Small intestine (tissue), 7 donors: ENCODE results near the gene PAPPA. TPM values are rescaled to one million over a fixed set of nuclear protein-coding genes. Genes with fewer than 3 reads are reported as not detected.

Experiments used
- DNase-seq, 2 donors: peaks; one replicate each; pipeline versions ENCODE4 v3.0.0 to v3.0.0-alpha.2; 2013
- FAIRE-seq: peaks from 2 replicates; lab custom pipeline; 2012; peaks lifted over from hg19 to GRCh38; lab: Jason Lieb, UNC
- H3K27ac ChIP-seq, 3 donors: one replicate each; pipeline ENCODE4 v1.5.1; 2013; ENCODE audit warnings: low read length in 2 of 3, mild to moderate bottlenecking in 2 of 3, control low read depth in 1 of 3, inconsistent platforms in 1 of 3, low read depth in 1 of 3, moderate library complexity in 1 of 3
- H3K27me3 ChIP-seq, 3 donors: one replicate each; pipeline ENCODE4 v1.6.1; 2013; ENCODE audit warnings: low read length in 3 of 3, inconsistent platforms in 1 of 3; ENCODE audit not compliant: control insufficient read depth in 3 of 3, insufficient read depth in 3 of 3
- H3K36me3 ChIP-seq, 3 donors: one replicate each; pipeline ENCODE4 v1.6.1; 2013; ENCODE audit warnings: low read length in 3 of 3, inconsistent platforms in 1 of 3, low read depth in 1 of 3, mild to moderate bottlenecking in 1 of 3, moderate library complexity in 1 of 3; ENCODE audit not compliant: control insufficient read depth in 3 of 3, insufficient read depth in 2 of 3
- H3K4me1 ChIP-seq, 3 donors: one replicate each; pipeline ENCODE4 v1.6.1; 2013; ENCODE audit warnings: low read length in 2 of 3, inconsistent platforms in 1 of 3, low read depth in 1 of 3, mild to moderate bottlenecking in 1 of 3, moderate library complexity in 1 of 3; ENCODE audit not compliant: control insufficient read depth in 3 of 3, insufficient read depth in 2 of 3
- H3K4me3 ChIP-seq, 3 donors: one replicate each; pipeline ENCODE4 v1.5.1; 2013; ENCODE audit warnings: low read length in 3 of 3, control low read depth in 1 of 3, inconsistent platforms in 1 of 3, low read depth in 1 of 3, mild to moderate bottlenecking in 1 of 3, moderate library complexity in 1 of 3
- H3K9me3 ChIP-seq, 2 donors: one replicate each; pipeline ENCODE4 v1.6.1; 2013; ENCODE audit warnings: low read depth in 1 of 2, low read length in 1 of 2; ENCODE audit not compliant: control insufficient read depth in 2 of 2, insufficient read depth in 1 of 2
- WGBS, 3 donors: extraction: QIAGEN DNeasy Blood & Tissue Kit; methylation state at CpG; one replicate each; pipeline ENCODE4 v1.1.7; 2013; 5-methylcytosine and 5-hydroxymethylcytosine counted together
- polyA plus RNA-seq, 4 donors: library from polyadenylated mRNA; stranded (reverse) in 3 of 4; unstranded in 1 of 4; fragments of 200-250 nt in 3 of 4; fragments of 120-200 nt in 1 of 4; gene quantifications; one replicate each; pipeline versions ENCODE4 v1.2.1 to v1.2.3, GENCODE V29; 2013
- donor health status: healthy with polysubstance abuse.
- donor health status: control.
- donor health status: control.
- donor health status: Bipolar disorder and iron deficiency.
- donor health status: healthy.

Gene PAPPA
- polyA plus RNA-seq, 4 donors = 0.27 to 1.2 (median 0.88) TPM; not detected in 1

GRCh38 chr9:116202219-116202912, 48.8 kb downstream of the PAPPA start:
- Histone ChIP-seq H3K4me3 (no peak overlapping the region), H3K36me3 (no peaks in the 10 kb centered on the region), H3K27ac (no peak overlapping the region), H3K27me3 (peaks cover 0 to 3% (median 0%) of the 10 kb centered on the region in 3 donors), H3K9me3 (no peaks in the 10 kb centered on the region), H3K4me1 (no peaks in the 10 kb centered on the region)
- FAIRE-seq = no peak
- DNase-seq = no peak
- 47 to 72% (median 52%) methylated on average over 5 of the region's 5 CpGs for WGBS, 3 donors

- DNase-seq (no peak), FAIRE-seq (no peak)
- H3K4me3 ChIP-seq = no peak overlapping the region
- no peaks in the 10 kb centered on the region for H3K9me3 ChIP-seq
- no peaks in the 10 kb centered on the region for H3K4me1 ChIP-seq
- H3K36me3 ChIP-seq = no peaks in the 10 kb centered on the region
- 59 to 76% (median 62%) methylated on average over 5 of the region's 5 CpGs for WGBS, 3 donors
- H3K27me3 ChIP-seq = peaks cover 0 to 3% (median 0%) of the 10 kb centered on the region in 3 donors
- H3K27ac ChIP-seq = no peak overlapping the region
Measured at GRCh38 chr9:116204252-116204882, 50.8 kb downstream of the PAPPA start.

- Histone ChIP-seq H3K4me3 (no peak overlapping the region), H3K4me1 (no peaks in the 10 kb centered on the region), H3K36me3 (no peaks in the 10 kb centered on the region), H3K9me3 (no peaks in the 10 kb centered on the region), H3K27me3 (no peaks in the 10 kb centered on the region), H3K27ac (no peak overlapping the region)
- FAIRE-seq = no peak
- no peak for DNase-seq
- WGBS, 3 donors = 89 to 93% (median 89%) methylated on average over 4 of the region's 4 CpGs
Measured at GRCh38 chr9:116207371-116208111, 54.0 kb downstream of the PAPPA start.

- H3K9me3 ChIP-seq = no peaks in the 10 kb centered on the region
- H3K36me3 ChIP-seq = no peaks in the 10 kb centered on the region
- FAIRE-seq = no peak
- no peaks in the 10 kb centered on the region for H3K27me3 ChIP-seq
- WGBS, 3 donors = 66 to 72% (median 71%) methylated on average over 5 of the region's 5 CpGs
- no peaks in the 10 kb centered on the region for H3K4me1 ChIP-seq
- H3K4me3 ChIP-seq = no peak overlapping the region
- DNase-seq = no peak
- no peak overlapping the region for H3K27ac ChIP-seq
Measured at GRCh38 chr9:116208417-116209232, 55.0 kb downstream of the PAPPA start.

GRCh38 chr9:116209414-116210116, 56.0 kb downstream of the PAPPA start:
- no peak overlapping the region for H3K4me3 ChIP-seq
- DNase-seq (peak in 1 of 2 donors; percentile 34), FAIRE-seq (no peak)
- no peak overlapping the region for H3K27ac ChIP-seq
- H3K27me3 ChIP-seq = no peaks in the 10 kb centered on the region
- H3K9me3 ChIP-seq = no peaks in the 10 kb centered on the region
- H3K4me1 ChIP-seq = no peaks in the 10 kb centered on the region
- WGBS, 3 donors = 88 to 91% (median 90%) methylated on average over 1 of the region's 1 CpG
- H3K36me3 ChIP-seq = no peaks in the 10 kb centered on the region

GRCh38 chr9:116212986-116213692, 59.5 kb downstream of the PAPPA start:
- Histone ChIP-seq H3K36me3 (no peaks in the 10 kb centered on the region), H3K27ac (no peak overlapping the region), H3K9me3 (no peaks in the 10 kb centered on the region), H3K4me3 (no peak overlapping the region), H3K27me3 (no peaks in the 10 kb centered on the region), H3K4me1 (no peaks in the 10 kb centered on the region)
- 56 to 59% (median 57%) methylated on average over 2 of the region's 2 CpGs for WGBS, 3 donors
- FAIRE-seq = no peak
- no peak for DNase-seq

GRCh38 chr9:116213693-116214047, 60.1 kb downstream of the PAPPA start:
- no peak for FAIRE-seq
- no peaks in the 10 kb centered on the region for H3K4me1 ChIP-seq
- no peak overlapping the region for H3K4me3 ChIP-seq

More at GRCh38 chr9:116213693-116214047, 60.1 kb downstream of the PAPPA start:
- Histone ChIP-seq H3K27me3 (no peaks in the 10 kb centered on the region), H3K27ac (no peak overlapping the region), H3K36me3 (no peaks in the 10 kb centered on the region), H3K9me3 (no peaks in the 10 kb centered on the region)
- WGBS, 3 donors = 32 to 45% (median 42%) methylated on average over 3 of the region's 3 CpGs
- no peak for DNase-seq
